OCI-LY1 (cell line): ENCODE data around the gene ST6GALNAC3.

Experiments used
- EZH2 ChIP-seq: fragments of 200-600 bp; sonication (generic), shearing (Covaris generic); IDR thresholded peaks from 2 replicates; pipeline ENCODE4 v1.8.0; 2017; ENCODE audit warnings: borderline replicate concordance, mixed run types, mild to moderate bottlenecking, antibody characterized with exemption, low read length, moderate library complexity, mixed read lengths
- TF ChIP-seq, protein P1 (sequence below): fragments of 200-600 bp; sonication (generic), shearing (Covaris generic); IDR thresholded peaks from 2 replicates; pipeline ENCODE4 v1.5.1; 2017; ENCODE audit warnings: mild to moderate bottlenecking, antibody characterized with exemption, low read length, moderate library complexity, mixed read lengths

DNA sequence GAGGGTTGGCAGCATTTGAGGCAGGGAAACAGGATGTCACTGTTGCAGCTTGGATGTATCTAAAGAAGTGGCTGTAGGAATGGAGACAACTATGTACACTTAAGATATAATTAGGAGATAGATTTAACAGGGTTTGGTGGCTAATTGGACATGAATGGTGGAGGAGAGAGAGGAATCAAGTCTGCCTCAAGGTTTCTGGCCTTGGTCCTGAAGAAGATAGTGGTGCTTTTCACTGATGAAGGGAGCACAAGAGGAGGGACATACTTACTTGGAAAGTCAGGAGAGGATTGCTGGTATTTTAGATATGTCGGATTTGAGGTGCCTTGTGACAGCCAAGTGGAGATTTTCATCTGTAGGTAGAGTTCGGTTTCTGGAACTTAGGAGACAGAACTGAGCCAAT, 123.9 kb downstream of the ST6GALNAC3 start:
- TF ChIP-seq, protein P1, sequence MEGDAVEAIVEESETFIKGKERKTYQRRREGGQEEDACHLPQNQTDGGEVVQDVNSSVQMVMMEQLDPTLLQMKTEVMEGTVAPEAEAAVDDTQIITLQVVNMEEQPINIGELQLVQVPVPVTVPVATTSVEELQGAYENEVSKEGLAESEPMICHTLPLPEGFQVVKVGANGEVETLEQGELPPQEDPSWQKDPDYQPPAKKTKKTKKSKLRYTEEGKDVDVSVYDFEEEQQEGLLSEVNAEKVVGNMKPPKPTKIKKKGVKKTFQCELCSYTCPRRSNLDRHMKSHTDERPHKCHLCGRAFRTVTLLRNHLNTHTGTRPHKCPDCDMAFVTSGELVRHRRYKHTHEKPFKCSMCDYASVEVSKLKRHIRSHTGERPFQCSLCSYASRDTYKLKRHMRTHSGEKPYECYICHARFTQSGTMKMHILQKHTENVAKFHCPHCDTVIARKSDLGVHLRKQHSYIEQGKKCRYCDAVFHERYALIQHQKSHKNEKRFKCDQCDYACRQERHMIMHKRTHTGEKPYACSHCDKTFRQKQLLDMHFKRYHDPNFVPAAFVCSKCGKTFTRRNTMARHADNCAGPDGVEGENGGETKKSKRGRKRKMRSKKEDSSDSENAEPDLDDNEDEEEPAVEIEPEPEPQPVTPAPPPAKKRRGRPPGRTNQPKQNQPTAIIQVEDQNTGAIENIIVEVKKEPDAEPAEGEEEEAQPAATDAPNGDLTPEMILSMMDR: no peak
- TF ChIP-seq EZH2: no peak
